HL-60/S4 treated with phorbol 12-myristate 13-acetate at 8.2 ng/mL for 4 days and 3 days (cell line): Measurements from ENCODE around the gene GLI2.

Experiments used
- in situ Hi-C: fragments of 300-500 bp; cut with MboI; formaldehyde crosslinking; loops from 2 replicates; pipeline ENCODE4 v1.15.0; 2022; ENCODE audit warnings: low sequenced_read_pairs

The GLI2 gene

DNA sequence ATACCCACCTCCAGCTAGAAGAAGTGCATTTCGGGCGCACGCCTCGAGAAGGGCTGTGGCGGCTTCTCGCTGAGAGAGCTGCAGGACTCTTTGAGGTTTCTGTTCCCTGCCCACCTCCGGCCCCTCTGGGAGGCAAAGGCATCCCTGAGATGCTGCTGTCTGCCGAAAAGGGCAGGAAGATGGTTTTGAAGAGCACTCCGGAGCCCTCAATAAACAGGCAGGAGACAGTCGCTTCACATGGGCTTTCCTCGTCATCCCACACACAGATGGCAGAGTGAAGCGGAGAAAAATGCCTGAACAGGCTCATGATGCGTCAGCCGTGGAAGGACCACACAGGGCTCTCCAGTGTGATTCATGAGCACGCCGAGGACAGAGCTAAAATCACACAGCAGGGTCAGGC, 25.4 kb upstream of the GLI2 start:
- in situ Hi-C loops, result loop anchor here (25.0 kb wide), 1 partner anchor 652 kb away; no protein-coding TSS in a partner anchor

DNA sequence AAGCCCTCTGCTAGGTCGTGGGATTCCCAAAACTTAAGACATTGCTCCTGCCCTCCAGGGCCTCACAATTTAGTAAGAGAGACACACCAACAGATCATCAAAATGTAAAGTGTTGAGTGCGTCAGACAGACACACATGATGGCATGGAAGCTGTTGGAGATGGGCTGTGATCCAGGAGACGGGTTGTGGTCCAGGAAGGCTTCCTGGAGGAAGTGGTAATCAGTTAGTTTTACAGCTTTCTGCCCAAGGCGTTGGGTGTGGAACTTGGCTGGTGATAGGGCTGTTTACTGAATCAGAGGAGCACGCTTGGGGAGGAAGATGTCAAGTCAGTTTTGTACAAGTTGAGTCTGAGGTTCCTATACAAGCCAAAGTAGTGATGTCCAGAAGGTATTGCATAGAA, 24.0 kb upstream of the GLI2 start:
- in situ Hi-C loops, result loop anchor here (25.0 kb wide), 1 partner anchor 651 kb away; no protein-coding TSS in a partner anchor

DNA sequence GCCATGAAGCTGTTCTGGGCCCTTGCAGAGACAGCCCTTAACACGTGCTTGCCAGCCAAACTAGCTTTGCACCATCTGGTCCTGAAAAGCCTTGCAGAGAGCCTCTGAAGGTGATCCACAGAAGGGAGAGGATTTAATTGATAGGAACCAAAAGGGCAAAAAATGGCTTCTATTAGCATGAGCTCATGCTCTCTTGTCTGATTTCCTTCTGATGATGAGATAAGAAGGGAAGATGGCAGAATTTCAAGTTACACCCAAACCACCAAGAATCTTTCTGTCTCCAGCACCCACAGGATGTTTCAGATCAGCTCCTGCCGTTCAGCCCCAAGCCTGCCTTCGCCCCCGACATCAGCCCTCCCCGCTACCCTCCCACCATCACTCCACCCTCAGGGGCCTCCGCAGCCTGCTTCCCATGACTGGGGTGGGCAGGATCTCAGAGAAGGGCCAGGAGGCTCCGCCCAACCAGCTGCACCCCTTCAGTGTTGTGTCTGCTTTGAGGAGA, 23.4 kb upstream of the GLI2 start:
- in situ Hi-C loops, result loop anchor here (25.0 kb wide), 1 partner anchor 650 kb away; no protein-coding TSS in a partner anchor

DNA sequence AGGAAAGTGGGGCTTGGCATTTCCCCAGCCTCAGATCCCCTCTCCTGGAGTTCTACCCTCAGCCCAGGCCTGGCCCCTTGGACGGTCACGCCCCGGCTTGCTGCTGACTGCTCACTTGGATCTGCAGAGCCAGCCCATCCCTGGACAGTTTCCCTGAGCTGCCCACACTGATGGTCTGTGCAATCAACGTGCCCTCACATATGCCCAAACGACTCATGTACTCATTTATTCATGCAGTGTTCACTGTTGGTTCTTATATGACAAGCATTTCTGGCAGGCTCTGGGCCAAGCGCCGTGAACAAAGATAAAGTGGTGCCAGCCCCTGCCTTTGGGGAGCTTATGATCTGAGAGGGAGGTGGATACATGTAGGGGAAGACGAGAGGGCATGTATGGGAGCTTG, 20.3 kb upstream of the GLI2 start:
- in situ Hi-C loops, result loop anchor here (25.0 kb wide), 1 partner anchor 647 kb away; no protein-coding TSS in a partner anchor

DNA sequence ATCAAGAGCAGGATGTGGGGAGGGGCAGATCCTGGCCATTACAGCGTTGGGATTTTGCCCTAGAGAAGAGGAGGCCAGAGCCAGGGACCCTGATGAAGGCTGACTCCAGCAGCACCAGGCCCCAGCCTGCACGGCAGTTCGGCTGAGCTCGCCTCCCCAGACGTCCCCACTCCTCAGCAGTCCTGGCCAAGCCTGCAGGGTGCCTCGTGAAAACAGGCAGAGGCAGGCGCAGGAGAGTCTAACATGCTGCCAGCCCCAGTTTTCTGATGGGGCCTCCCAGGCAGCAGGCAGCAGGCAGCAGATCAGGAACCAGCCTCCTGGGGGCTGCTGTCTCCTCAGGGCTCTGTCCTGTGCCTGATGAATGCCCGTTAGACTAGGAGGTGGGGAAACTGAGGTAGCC, 19.7 kb upstream of the GLI2 start:
- in situ Hi-C loops, result loop anchor here (25.0 kb wide), 1 partner anchor 646 kb away; no protein-coding TSS in a partner anchor

DNA sequence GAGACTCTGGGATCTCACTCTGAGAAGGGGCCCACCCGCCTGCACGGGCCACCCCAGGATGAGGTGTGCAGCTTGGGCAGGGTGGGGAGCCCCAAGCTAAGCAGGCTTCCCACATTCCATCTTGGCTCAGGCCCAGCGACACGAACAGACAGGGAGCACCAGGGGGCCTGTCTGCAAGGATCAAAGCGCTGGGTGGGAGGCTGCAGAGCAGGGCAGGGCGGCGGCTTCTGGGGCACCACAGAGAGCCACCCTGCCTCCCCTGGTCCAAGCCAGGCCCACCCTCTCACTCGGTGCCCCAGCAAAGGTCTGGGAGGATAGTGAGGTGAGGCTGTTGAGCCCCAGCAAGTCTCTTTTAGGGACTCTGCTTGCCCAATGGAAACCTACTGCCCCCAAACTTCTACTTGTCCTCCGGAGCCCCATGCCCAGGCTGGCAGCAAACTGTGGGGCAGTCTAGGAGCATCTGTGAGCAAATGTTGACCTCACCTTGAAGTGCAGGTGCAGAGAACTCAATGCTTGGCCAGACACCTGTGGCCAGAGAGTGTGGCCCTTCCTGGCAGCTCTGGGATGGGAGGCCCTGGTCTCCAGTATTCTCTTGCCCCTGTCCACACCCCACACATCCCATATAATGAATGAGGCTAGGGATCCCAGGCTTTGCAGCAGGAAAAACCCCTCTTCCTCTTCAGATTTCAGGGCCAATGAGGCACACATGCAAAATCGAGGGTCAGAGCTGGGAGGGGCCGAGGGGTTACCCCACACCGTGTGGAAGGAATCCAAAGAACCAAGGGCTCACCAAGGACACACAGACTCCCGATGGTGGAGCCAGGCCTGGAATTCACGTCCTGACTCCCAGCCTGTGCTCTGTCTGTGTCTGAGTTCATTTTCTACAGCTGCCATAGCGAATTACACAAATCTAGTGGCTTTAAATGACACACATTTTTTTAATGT, 18.8 kb upstream of the GLI2 start:
- in situ Hi-C loops, result loop anchor here (25.0 kb wide), 1 partner anchor 645 kb away; no protein-coding TSS in a partner anchor

DNA sequence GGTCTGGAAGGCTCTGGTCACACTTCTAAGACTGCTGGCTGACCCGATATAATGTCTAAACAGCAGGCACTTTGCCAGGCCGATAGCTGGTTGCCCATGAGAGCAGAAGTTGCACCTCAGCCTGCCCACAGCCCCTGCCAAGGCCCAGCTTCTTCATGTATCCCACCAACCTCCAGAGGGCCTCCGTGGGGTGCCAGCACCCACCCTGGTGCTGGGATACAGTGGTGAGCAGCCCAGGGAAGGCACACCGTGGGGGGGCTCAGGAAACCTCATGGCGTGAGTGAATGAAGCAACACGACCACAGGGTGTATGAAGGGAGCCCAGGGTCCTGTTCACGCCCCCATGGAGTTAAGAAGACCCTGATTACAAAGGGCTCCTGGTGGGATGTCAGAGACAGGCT, 16.2 kb upstream of the GLI2 start:
- in situ Hi-C loops, result loop anchor here (25.0 kb wide), 1 partner anchor 643 kb away; no protein-coding TSS in a partner anchor

DNA sequence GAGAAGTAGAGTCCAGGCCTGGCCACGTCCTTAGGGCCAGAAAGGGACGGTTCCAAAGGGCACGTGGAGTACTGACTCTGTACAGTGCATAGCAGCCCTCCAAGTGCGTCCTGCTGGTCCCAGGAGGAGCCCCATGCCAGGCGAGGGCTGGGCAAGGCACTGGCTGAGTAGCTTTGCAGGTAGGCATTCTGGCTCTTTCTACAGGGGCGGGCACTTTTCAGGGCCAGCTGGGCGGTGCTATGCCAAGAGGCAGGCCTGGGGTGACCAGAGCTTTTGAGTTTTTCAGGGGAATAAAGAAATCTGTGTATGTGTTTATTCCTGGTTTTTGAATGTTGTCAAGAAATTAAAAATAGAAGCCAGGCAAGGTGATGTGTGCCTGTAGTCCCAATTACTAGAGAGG, 15.4 kb upstream of the GLI2 start:
- in situ Hi-C loops, result loop anchor here (25.0 kb wide), 1 partner anchor 642 kb away; no protein-coding TSS in a partner anchor

DNA sequence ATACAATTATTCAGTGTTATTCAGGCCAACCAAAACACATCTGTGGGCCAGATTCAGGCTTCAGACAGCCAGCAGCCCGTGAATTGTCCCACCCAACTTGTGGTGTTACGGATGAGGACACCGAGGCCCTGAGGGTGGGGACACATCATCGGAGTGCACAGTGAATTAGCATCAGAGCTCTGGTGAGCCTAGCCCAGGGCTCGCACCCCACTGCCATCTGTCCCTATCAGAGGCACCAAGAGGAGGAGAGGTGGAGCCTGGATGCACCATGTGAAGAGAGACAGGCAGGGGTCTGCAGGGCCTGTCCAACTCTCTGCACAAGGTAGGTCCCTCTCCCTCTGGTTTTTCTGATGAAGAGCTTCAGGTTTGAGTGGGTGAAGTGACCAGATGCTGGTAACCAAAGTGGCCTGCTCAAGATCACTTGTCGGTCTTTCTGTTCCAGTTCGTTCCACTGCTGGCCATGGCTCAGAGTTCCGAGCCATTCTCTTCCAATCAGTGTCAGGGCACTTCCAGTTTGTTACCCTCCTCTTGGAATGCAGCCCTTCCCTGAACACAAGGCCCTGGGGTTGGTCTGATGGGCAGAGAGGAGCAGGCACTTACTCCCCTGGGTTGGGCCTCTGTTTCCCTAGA, 14.8 kb upstream of the GLI2 start:
- in situ Hi-C loops, result loop anchor here (25.0 kb wide), 1 partner anchor 641 kb away; no protein-coding TSS in a partner anchor

DNA sequence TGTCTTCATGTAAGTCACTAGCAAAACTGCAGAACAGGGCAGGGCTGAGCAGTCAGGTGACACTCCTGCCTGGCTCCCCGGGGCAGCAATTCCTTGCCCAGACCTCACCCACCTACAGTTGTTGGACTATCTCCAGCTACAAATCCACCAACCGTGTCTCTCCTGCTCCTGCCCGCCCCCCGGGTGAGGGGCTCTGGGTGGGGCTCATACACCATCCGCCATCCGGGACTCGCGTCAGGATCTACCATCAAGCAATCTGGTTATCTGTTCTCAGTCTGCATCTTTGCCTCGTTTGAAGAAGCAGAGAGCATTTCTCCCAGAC, 13.5 kb upstream of the GLI2 start:
- in situ Hi-C loops, result loop anchor here (25.0 kb wide), 1 partner anchor 640 kb away; no protein-coding TSS in a partner anchor

DNA sequence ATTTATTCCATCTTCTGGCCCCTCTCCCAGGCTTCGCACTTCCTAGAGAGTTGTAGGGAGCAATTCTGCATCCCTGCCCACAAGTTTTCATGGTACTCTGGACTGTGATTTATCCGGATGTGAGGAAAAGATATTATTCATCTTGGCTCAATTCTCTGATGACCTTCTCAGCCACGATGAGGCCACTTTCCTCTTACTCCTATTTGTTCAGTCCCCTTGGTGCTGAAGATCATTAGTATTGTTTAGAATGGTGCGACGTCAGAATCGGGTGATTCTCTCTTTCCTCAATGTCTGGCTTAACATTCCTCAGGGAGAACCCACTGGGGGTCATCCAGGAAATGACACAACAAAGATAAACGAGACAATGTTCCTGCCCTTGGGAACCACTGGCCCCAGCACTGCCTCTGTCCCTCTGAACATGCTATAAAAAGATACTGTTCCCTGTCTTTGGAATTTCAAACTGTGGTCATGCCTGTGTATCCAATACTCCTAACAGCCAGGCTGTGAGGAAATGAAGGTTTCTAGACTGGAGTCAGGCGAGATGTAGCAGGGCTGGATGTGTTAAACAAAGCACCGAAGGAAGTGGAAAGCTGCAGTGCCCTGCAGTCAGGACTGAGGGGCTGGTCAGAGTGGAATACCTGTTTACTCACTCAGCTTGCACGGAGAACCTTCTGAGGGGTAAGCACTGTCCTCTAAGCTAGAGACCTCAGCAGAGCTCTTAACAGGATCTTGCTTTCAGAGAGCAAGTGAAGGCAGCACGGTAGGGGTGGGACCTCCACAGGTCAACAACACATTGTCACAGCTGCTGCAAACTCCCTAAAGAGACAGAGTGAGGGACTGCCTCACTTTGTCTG, 12.9 kb upstream of the GLI2 start:
- in situ Hi-C loops, result loop anchor here (25.0 kb wide), 1 partner anchor 640 kb away; no protein-coding TSS in a partner anchor

DNA sequence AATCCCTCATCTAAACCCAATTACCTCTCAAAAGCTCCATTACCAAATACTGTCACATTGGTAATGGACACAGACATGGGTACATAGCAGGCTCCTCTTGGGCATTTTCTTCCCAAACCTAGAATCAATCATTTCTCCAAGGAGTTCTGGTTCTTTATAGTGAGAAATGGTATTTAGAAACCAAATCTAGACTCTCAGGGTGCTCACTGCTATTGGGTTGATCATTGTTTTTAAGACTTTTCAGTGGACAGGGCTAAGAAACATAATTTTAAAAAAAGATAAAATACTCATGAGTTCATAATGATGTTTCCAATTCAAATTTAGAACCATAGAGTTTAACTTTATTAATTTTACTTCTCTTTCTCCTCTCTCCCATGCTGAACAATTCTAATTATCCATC, 9.4 kb upstream of the GLI2 start:
- in situ Hi-C loops, result no loop called here

DNA sequence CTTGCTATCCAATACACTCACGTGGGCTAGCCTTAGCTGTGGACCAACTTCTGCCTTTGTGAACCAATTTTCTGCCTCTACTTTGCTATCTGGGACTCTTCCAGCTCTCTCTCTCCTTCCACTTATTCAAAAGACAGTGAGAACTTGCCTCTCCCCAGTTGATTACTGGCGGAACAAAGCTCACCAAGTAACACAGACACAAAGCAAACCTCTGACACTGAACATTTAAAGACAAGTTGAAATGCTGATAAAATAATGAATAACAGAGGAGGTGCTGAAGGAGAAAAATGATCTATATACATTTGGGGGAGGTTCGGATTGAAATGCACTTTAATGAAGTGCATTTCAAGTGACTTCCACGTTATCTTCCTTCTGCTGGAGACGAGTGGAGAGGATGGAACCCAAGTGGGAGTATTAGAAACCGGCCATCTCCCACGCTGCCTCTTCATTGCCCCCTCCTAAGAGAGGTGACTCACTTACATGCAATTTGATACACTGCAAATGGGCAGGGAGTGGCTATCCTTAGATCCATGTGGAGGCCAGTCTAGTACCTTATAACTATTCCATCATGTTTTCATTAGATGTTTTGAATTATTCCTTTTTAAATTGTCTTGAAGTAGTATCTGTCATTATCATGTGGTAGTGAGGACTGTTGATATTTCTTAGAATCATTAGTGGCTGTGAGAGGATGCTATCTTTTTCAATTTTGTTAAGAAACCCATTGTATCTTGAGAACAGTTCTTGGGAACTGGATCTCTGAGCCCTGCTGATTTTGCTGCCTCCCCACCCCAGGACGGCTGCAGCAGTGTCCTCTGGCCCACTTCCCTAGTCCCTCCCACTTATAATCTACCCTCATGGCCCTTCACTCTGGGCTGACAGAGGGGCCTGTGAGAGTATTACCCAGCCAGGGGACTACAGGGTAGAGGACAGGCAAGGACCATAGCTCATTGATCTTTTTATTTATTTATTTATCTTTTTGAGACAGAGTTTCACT, 6.0 kb upstream of the GLI2 start:
- in situ Hi-C loops, result no loop called here

DNA sequence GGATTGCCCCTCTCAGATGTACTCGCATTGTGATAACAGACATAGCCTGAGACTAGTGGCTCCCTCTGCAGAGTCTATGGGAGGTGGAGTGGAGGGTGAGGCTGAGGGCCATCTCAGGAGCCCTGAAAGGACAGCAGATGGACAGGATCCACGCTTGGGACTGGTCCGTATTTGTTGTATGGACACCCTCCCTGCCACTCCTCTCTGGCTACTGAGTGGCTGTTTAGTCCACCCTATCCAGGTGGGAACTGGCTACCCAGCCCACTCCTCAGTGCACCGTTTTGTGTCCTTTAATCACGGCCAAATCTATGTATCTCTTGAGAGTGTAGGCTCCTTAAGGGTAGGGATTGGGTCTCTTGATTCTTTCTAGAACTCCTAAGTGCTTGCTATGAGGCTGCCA, 4.5 kb upstream of the GLI2 start:
- in situ Hi-C loops, result no loop called here

DNA sequence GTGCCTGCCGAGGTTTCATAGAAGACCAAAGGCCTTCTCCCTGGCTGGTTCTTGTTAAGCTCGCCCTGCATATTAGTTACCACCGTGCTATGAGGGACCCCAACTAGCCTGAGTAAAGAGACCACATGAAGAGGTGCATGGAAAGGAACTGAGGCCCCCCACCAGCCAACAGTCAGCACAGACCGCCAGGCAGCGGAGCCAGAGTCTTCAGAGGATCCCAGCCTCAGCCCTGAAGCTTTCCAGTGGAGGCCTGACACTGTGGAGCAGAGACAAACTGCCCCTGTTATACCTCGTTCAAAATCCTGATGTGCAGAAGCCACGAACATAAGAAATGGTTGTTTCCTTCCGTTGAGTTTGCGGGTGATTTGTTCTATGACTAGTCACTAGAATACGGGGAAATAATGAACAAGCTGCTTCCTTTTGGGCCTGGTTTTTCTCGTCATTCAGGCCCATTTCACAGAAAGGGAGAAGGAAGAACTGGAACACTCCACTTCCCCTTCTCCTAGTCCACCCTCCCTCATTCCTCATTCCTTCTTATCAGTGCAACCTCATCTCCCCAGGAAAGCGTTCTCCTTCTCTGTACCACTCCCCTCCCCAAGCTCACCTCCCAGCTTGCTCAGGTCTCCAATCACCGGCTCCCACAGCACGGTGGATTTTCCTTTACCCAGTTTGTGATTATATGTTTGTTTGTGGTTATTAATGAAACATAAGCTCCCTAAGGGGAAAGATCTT, 3.0 kb upstream of the GLI2 start:
- in situ Hi-C loops, result no loop called here

DNA sequence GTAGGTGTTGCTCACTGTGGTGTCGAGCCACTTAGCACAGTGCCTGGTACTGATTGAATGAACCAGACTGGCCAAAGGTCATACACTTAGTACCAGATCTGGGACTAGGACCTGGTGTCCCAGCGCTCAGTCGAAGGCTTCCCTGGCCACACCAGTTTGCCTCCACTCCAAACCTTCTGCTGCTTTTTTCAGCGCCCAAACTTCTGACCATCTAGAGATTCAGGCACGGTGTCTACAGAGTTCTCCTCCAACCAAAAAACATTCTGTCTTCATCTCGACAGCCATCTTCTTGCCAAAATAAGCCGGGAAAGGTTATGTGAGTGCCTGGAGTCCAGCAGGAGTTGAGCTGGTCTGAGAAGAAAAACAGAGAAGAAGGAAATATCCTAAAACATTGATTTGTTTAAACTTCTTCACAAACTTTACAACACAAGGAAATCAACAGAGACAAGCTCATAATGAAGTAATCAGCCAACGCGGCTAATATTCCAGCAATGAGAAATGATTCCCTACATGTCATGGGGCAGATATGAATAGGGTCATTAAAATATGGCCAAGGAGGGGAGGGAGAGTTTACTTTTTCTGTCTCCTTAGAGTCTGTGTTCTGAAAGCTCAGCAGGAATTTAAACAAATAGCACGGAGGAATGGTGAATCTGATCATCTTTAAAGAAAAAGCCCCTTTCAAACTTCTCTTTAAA, 2.3 kb upstream of the GLI2 start:
- in situ Hi-C loops, result no loop called here

DNA sequence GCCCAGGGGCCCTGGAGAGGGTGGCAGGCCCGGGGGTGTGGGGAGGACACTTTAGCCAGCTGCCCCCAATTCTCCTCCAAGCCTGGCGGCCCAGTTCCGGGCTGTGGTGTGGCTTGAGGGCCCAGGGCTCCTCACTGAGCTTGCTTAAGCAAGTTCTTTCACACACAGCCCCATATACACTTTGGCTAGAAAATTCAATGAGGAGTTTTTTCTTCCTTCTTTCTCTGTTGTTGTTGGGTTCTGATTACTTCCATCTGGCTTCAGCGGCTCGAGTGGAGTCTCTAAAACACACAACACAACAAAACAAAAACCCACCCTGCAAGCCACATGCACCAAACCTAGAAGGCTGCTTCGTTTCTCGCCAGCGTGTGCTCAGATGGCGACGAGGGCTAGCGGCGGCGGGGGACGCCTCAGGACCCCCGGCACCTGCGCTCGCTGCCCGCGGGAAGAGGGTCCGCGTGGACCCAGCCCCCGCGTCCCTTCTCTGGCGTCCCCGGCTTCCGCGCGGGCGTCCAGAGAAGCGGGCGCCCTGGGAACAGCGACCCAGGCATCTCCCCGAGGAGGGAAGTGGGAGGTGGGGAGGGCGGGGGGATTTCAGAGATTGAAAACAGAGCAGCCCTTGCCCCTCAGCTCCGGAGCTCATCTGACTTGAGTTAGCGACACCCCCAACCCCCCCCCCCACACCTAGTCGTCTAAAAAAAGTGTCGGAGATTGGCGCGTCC, 577 bp upstream of the GLI2 start:
- in situ Hi-C loops, result no loop called here
